CD4-positive, alpha-beta T cell (primary cell): Measurements from ENCODE around the gene SSTR1. TPM values are rescaled to one million over a fixed set of nuclear protein-coding genes. Genes with fewer than 3 reads are reported as not detected.

Experiments
- ATAC-seq: fragments of 200-7000 bp; cut with Tn5 transposase; one replicate; pipeline ENCODE4 v1.10.0; 2022; ENCODE audit warnings: mild to moderate bottlenecking; ENCODE audit not compliant: poor library complexity
- CTCF ChIA-PET: fragments of 350-600 bp; sonication (Branson Sonifier 250); formaldehyde crosslinking; loops from one replicate; lab custom pipeline; 2021; ENCODE audit warnings: antibody characterized with exemption, inconsistent platforms; lab: Charles Lee
- POLR2A ChIA-PET: fragments of 350-600 bp; sonication (Branson Sonifier 250); formaldehyde crosslinking; loops from one replicate; lab custom pipeline; 2021; ENCODE audit warnings: antibody characterized with exemption, inconsistent platforms; lab: Charles Lee
- DNase-seq, 14 experiments: peaks; one replicate each; pipeline ENCODE4 v3.0.0-alpha.2; 2013 to 2020; ENCODE audit warnings: mixed read lengths in 2 of 14
- H3K27ac ChIP-seq, 2 donors: one replicate each; pipeline versions ENCODE4 v1.5.1 to v1.7.0; 2013; ENCODE audit warnings: low read length in 2 of 2, low read depth in 1 of 2, mild to moderate bottlenecking in 1 of 2
- H3K27me3 ChIP-seq, 2 experiments: 1 replicate in 1 of 2; 2 replicates in 1 of 2; pipeline versions ENCODE4 v1.6.1 to v1.7.0; 2013; ENCODE audit warnings: low read length in 2 of 2, control low read depth in 1 of 2, mild to moderate bottlenecking in 1 of 2, moderate library complexity in 1 of 2; ENCODE audit not compliant: insufficient read depth in 2 of 2, control insufficient read depth in 1 of 2
- H3K36me3 ChIP-seq: one replicate; pipeline ENCODE4 v1.6.1; 2013; ENCODE audit warnings: low read length, control low read depth; ENCODE audit not compliant: insufficient read depth
- H3K4me1 ChIP-seq: one replicate; pipeline ENCODE4 v1.6.1; 2013; ENCODE audit warnings: low read length, control low read depth; ENCODE audit not compliant: insufficient read depth
- H3K4me3 ChIP-seq: one replicate; pipeline ENCODE4 v1.5.1; 2013; ENCODE audit warnings: mild to moderate bottlenecking, low read length, moderate library complexity
- H3K9me3 ChIP-seq, 2 experiments: 1 replicate in 1 of 2; 2 replicates in 1 of 2; pipeline versions ENCODE4 v1.6.1 to v1.7.0; 2013; ENCODE audit warnings: low read length in 2 of 2, mild to moderate bottlenecking in 2 of 2, control low read depth in 1 of 2, moderate library complexity in 1 of 2; ENCODE audit not compliant: control insufficient read depth in 1 of 2, insufficient read depth in 1 of 2
- H3K27ac Mint-ChIP-seq: one replicate; pipeline ENCODE4 v1.8.0; 2020; ENCODE audit warnings: mixed read lengths
- H3K27me3 Mint-ChIP-seq: one replicate; pipeline ENCODE4 v1.8.0; 2021; ENCODE audit warnings: mixed read lengths
- H3K36me3 Mint-ChIP-seq: one replicate; pipeline ENCODE4 v1.8.0; 2021; ENCODE audit warnings: low read depth, mixed read lengths
- H3K4me1 Mint-ChIP-seq: one replicate; pipeline ENCODE4 v1.8.0; 2021; ENCODE audit warnings: low read depth, mixed read lengths
- H3K4me3 Mint-ChIP-seq: one replicate; pipeline ENCODE4 v1.8.0; 2020; ENCODE audit warnings: mild to moderate bottlenecking, mixed read lengths
- H3K9me3 Mint-ChIP-seq: one replicate; pipeline ENCODE4 v1.8.0; 2020; ENCODE audit warnings: mixed read lengths
- intact Hi-C, 2 experiments: fragments of 100-400 bp; cut with DNase I in 1 of 2; cut with micrococcal nuclease in 1 of 2; formaldehyde crosslinking; loops; one replicate each; pipeline versions ENCODE4 v1.15.1 to v1.9.0; 2023 to 2025; cut with DNase I, micrococcal nuclease
- total RNA-seq, 174 experiments: library from RNA in 2 of 174; stranded (reverse) in 2 of 174; gene quantifications; one replicate each; pipeline ENCODE4 v1.2.3 and lab custom pipeline; 2021 to 2026
- TF ChIP-seq, protein P1 (sequence below): fragments of 200-600 bp; IDR thresholded peaks from one replicate; pipeline ENCODE4 v1.8.0; 2022; ENCODE audit warnings: antibody characterized with exemption, mild to moderate bottlenecking

SSTR1 gene
- total RNA-seq, 2 experiments from 2014 or later: not detected

DNA sequence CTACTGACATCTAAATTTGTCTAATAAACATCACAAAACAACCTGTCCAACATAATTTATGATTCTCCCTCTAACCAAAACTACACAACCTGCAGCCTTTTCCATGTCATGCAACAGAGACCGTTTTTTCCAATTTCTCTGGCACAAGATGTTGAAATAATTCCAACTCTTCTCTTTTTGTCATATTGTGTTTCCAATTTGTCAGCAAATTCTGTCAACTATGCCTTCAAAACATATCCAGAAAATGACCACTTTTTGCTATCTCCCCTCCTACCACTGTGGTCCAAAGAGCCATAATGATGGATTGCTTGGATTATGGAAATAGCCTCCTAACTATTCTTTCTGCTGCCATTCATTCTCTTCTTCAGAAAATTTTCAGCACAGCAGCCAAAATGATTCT is 31.3 kb upstream of the SSTR1 start:
- no peak for ATAC-seq
- Mint-ChIP-seq H3K36me3 (no peaks in the 10 kb centered on the region), H3K27ac (no peak overlapping the region), H3K4me1 (no peaks in the 10 kb centered on the region), H3K4me3 (no peak overlapping the region), H3K27me3 (no peaks in the 10 kb centered on the region), H3K9me3 (peaks cover 2% of the 10 kb centered on the region)
- Histone ChIP-seq H3K27ac (no peak overlapping the region), H3K36me3 (no peaks in the 10 kb centered on the region), H3K4me1 (no peaks in the 10 kb centered on the region), H3K9me3 (peaks cover 0 to 5% of the 10 kb centered on the region in 2 experiments), H3K27me3 (no peaks in the 10 kb centered on the region), H3K4me3 (no peak overlapping the region)
- intact Hi-C loops: no loop called here
- TF ChIP-seq, protein P1, sequence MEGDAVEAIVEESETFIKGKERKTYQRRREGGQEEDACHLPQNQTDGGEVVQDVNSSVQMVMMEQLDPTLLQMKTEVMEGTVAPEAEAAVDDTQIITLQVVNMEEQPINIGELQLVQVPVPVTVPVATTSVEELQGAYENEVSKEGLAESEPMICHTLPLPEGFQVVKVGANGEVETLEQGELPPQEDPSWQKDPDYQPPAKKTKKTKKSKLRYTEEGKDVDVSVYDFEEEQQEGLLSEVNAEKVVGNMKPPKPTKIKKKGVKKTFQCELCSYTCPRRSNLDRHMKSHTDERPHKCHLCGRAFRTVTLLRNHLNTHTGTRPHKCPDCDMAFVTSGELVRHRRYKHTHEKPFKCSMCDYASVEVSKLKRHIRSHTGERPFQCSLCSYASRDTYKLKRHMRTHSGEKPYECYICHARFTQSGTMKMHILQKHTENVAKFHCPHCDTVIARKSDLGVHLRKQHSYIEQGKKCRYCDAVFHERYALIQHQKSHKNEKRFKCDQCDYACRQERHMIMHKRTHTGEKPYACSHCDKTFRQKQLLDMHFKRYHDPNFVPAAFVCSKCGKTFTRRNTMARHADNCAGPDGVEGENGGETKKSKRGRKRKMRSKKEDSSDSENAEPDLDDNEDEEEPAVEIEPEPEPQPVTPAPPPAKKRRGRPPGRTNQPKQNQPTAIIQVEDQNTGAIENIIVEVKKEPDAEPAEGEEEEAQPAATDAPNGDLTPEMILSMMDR: no peak
- POLR2A ChIA-PET: no interaction called here
- CTCF ChIA-PET: no interaction called here
- no peak for DNase-seq

DNA sequence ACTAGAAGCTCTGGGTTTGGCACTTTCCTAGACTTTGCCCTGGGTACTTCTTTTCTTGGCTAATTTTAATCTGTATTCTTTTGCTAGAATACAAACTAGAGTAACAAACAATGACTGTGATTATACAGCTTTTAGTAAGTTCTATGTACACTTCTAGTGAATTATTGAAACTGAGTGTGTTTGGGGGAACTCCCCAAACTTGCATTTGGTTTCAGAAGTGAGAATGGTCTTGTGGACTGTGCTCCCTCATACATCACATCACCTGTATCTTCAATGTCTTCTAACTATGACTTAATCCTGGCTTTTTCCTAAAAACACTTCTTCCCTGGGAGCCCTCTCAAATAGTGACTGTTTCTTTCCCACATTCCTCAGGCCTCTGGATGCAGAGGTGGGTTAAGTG is 23.6 kb upstream of the SSTR1 start:
- POLR2A ChIA-PET: no interaction called here
- Histone ChIP-seq H3K36me3 (no peaks in the 10 kb centered on the region), H3K27ac (no peak overlapping the region), H3K9me3 (no peaks in the 10 kb centered on the region), H3K4me1 (peaks cover 4% of the 10 kb centered on the region), H3K4me3 (no peak overlapping the region), H3K27me3 (no peaks in the 10 kb centered on the region)
- H3K9me3 Mint-ChIP-seq: peaks cover 2% of the 10 kb centered on the region
- CTCF ChIA-PET: no interaction called here
- intact Hi-C loops: no loop called here
- no peak overlapping the region for H3K27ac Mint-ChIP-seq
- TF ChIP-seq, protein P1: no peak
- ATAC-seq: no peak
- H3K4me3 Mint-ChIP-seq: no peak overlapping the region
- H3K36me3 Mint-ChIP-seq: no peaks in the 10 kb centered on the region
- H3K4me1 Mint-ChIP-seq: no peaks in the 10 kb centered on the region
- DNase-seq: no peak
- H3K27me3 Mint-ChIP-seq: no peaks in the 10 kb centered on the region

DNA sequence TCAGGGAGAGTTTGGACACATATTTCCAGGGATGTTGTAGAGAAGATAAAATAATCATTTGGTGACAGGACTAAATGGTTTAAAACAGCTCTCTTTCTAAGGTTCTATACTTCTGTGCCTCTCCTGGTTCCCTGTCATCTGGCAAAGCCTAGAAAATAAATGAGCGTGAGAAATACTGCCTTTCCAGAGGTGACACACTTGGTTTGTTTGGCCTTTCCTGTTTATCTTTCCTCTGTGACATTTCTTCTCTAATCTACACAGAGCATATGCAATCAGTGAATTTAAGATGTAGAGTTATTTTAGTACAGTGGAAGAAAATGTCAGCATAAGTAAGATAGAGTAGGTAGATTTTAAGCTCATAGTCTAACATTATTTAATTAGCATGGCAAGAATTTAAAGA is 22.0 kb upstream of the SSTR1 start:
- Mint-ChIP-seq H3K36me3 (no peaks in the 10 kb centered on the region), H3K4me3 (no peak overlapping the region), H3K9me3 (no peaks in the 10 kb centered on the region), H3K4me1 (no peaks in the 10 kb centered on the region), H3K27me3 (no peaks in the 10 kb centered on the region), H3K27ac (no peak overlapping the region)
- ATAC-seq: no peak
- no peaks in the 10 kb centered on the region for H3K9me3 ChIP-seq
- TF ChIP-seq, protein P1: no peak
- H3K27me3 ChIP-seq: no peaks in the 10 kb centered on the region
- H3K27ac ChIP-seq: no peak overlapping the region
- ChIA-PET POLR2A (no interaction called here), CTCF (no interaction called here)
- no peaks in the 10 kb centered on the region for H3K36me3 ChIP-seq
- H3K4me3 ChIP-seq: no peak overlapping the region
- DNase-seq: no peak
- intact Hi-C loops: no loop called here
- H3K4me1 ChIP-seq: peaks cover 4% of the 10 kb centered on the region
